HEK293 (cell line): ENCODE results near the gene GMDS.

ENCODE experiments used
- CTCF ChIA-PET: fragments of 350-600 bp; formaldehyde crosslinking; extraction: SDS; loops from one replicate; lab custom pipeline; 2021; ENCODE audit warnings: antibody characterized with exemption; lab: Yijun Ruan, JAX
- POLR2A ChIA-PET: fragments of 300-600 bp; formaldehyde crosslinking; extraction: SDS; loops from one replicate; lab custom pipeline; 2020; ENCODE audit warnings: antibody characterized with exemption, inconsistent platforms; lab: Yijun Ruan, JAX
- H3K27ac ChIP-seq: fragments of 200-500 bp; sonication (Bioruptor generic); 2 replicates; pipeline ENCODE4 v1.5.1; 2014; ENCODE audit warnings: low read depth, low read length, control low read depth, inconsistent platforms; ENCODE audit errors: extremely low read depth
- H3K36me3 ChIP-seq, 2 experiments: fragments of 200-500 bp in 1 of 2; sonication (Bioruptor generic) in 1 of 2; 1 replicate in 1 of 2; 2 replicates in 1 of 2; pipeline ENCODE4 v1.5.1; 2014 to 2017; ENCODE audit warnings: inconsistent platforms in 2 of 2, low read length in 2 of 2; ENCODE audit not compliant: control insufficient read depth in 2 of 2, insufficient read depth in 1 of 2
- H3K4me1 ChIP-seq: fragments of 200-500 bp; sonication (Bioruptor generic); 2 replicates; pipeline ENCODE4 v1.5.1; 2014; ENCODE audit warnings: mild to moderate bottlenecking, low read length, inconsistent platforms; ENCODE audit not compliant: control insufficient read depth, insufficient read depth
- H3K4me3 ChIP-seq: 2 replicates; pipeline ENCODE4 v1.5.1; 2011; ENCODE audit warnings: low read depth, mild to moderate bottlenecking, control low read depth, low read length, moderate library complexity
- H3K9me3 ChIP-seq: fragments of 200-500 bp; sonication (Bioruptor generic); 2 replicates; pipeline ENCODE4 v1.5.1; 2014; ENCODE audit warnings: low read depth, low read length, inconsistent platforms; ENCODE audit not compliant: control insufficient read depth, insufficient read depth
- ATF2 ChIP-seq: fragments of 450-650 bp; formaldehyde crosslinking; IDR thresholded peaks from 2 replicates; pipeline ENCODE4 v1.5.1; 2016; ENCODE audit warnings: missing biosample characterization, missing genetic modification characterization, low read depth
- KLF1 ChIP-seq: fragments of 450-650 bp; formaldehyde crosslinking; IDR thresholded peaks from 2 replicates; pipeline ENCODE4 v1.5.1; 2016; ENCODE audit warnings: missing biosample characterization, missing genetic modification characterization
- KLF10 ChIP-seq: fragments of 450-650 bp; IDR thresholded peaks from 2 replicates; pipeline ENCODE4 v1.5.1; 2018; ENCODE audit warnings: missing biosample characterization, mild to moderate bottlenecking, missing genetic modification characterization
- KLF7 ChIP-seq: fragments of 450-650 bp; formaldehyde crosslinking; IDR thresholded peaks from 2 replicates; pipeline ENCODE4 v1.5.1; 2016; ENCODE audit warnings: missing biosample characterization, missing genetic modification characterization, borderline replicate concordance
- MEIS1 ChIP-seq: sonication (generic); formaldehyde crosslinking; IDR thresholded peaks from 2 replicates; pipeline ENCODE4 v1.8.1; 2022; ENCODE audit warnings: missing genetic modification reagents, mild to moderate bottlenecking, borderline replicate concordance
- SP2 ChIP-seq: fragments of 450-650 bp; formaldehyde crosslinking; IDR thresholded peaks from 2 replicates; pipeline ENCODE4 v1.5.1; 2016; ENCODE audit warnings: missing biosample characterization, missing genetic modification characterization
- SP3 ChIP-seq: fragments of 450-650 bp; formaldehyde crosslinking; IDR thresholded peaks from 2 replicates; pipeline ENCODE4 v1.5.1; 2016; ENCODE audit warnings: missing biosample characterization, missing genetic modification characterization
- ZBTB17 ChIP-seq: fragments of 450-650 bp; formaldehyde crosslinking; IDR thresholded peaks from 2 replicates; pipeline ENCODE4 v1.5.1; 2016; ENCODE audit warnings: missing biosample characterization, missing genetic modification characterization
- ZBTB6 ChIP-seq: fragments of 450-650 bp; formaldehyde crosslinking; IDR thresholded peaks from 2 replicates; pipeline ENCODE4 v1.5.1; 2017; ENCODE audit warnings: missing biosample characterization, missing genetic modification characterization
- ZNF138 ChIP-seq: fragments of 450-650 bp; formaldehyde crosslinking; IDR thresholded peaks from 2 replicates; pipeline ENCODE4 v1.5.1; 2016; ENCODE audit warnings: missing biosample characterization, missing genetic modification characterization, borderline replicate concordance
- ZNF366 ChIP-seq: fragments of 450-650 bp; formaldehyde crosslinking; conservative IDR thresholded peaks from 2 replicates; pipeline ENCODE4 v1.5.1; 2016; ENCODE audit warnings: missing biosample characterization, missing genetic modification characterization
- ZNF416 ChIP-seq: fragments of 450-650 bp; formaldehyde crosslinking; IDR thresholded peaks from 2 replicates; pipeline ENCODE4 v1.5.1; 2016; ENCODE audit warnings: missing biosample characterization, missing genetic modification characterization
- ZNF423 ChIP-seq: fragments of 450-650 bp; formaldehyde crosslinking; IDR thresholded peaks from 2 replicates; pipeline ENCODE4 v1.5.1; 2016; ENCODE audit warnings: missing biosample characterization, missing genetic modification characterization
- ZNF580 ChIP-seq: fragments of 450-650 bp; formaldehyde crosslinking; IDR thresholded peaks from 2 replicates; pipeline ENCODE4 v1.5.1; 2016; ENCODE audit warnings: missing biosample characterization, missing genetic modification characterization
- ZNF624 ChIP-seq: fragments of 450-650 bp; formaldehyde crosslinking; IDR thresholded peaks from 2 replicates; pipeline ENCODE4 v1.5.1; 2017; ENCODE audit warnings: missing biosample characterization, missing genetic modification characterization
- ZNF626 ChIP-seq: fragments of 450-650 bp; sonication (Bioruptor Pico); formaldehyde crosslinking; IDR thresholded peaks from 2 replicates; pipeline ENCODE4 v1.5.1; 2018; ENCODE audit warnings: missing biosample characterization, missing genetic modification characterization, inconsistent platforms
- ZNF692 ChIP-seq: fragments of 450-650 bp; formaldehyde crosslinking; IDR thresholded peaks from 2 replicates; pipeline ENCODE4 v1.5.1; 2016; ENCODE audit warnings: missing biosample characterization, missing genetic modification characterization
- ZSCAN18 ChIP-seq: fragments of 450-650 bp; formaldehyde crosslinking; IDR thresholded peaks from 2 replicates; pipeline ENCODE4 v1.5.1; 2016; ENCODE audit warnings: missing biosample characterization, missing genetic modification characterization
- TF ChIP-seq, protein P1 (sequence below): fragments of 450-650 bp; formaldehyde crosslinking; IDR thresholded peaks from 2 replicates; pipeline ENCODE4 v1.5.0; 2017; ENCODE audit warnings: missing biosample characterization, missing genetic modification characterization, borderline replicate concordance

The GMDS gene

GRCh38 chr6:1724616-1725015 lies 520.8 kb downstream of the GMDS start:
- POLR2A ChIA-PET, result no interaction called here
- Histone ChIP-seq H3K27ac (no peak overlapping the region), H3K36me3 (no peaks in the 10 kb centered on the region), H3K9me3 (no peaks in the 10 kb centered on the region), H3K4me3 (no peak overlapping the region), H3K4me1 (peaks cover 24% of the 10 kb centered on the region)
- CTCF ChIA-PET, result interaction anchor here (0.6 kb wide), 1 partner anchor 30 kb away, joined by 3 read pairs; no protein-coding TSS in a partner anchor
- TF ChIP-seq KLF1 (tag by site-specific recombination) (peak; percentile 91), ZNF138 (tag by site-specific recombination) (no peak), ATF2 (tag by site-specific recombination) (no peak), ZNF692 (no peak), KLF7 (peak; percentile 78; the same call in 1 of the 2 replicates), ZBTB17 (tag by site-specific recombination) (peak; percentile 64)
- TF ChIP-seq, all 188 proteins: peak for 3

GRCh38 chr6:1724124-1724523 lies 521.3 kb downstream of the GMDS start:
- Histone ChIP-seq H3K4me1 (peaks cover 24% of the 10 kb centered on the region), H3K9me3 (no peaks in the 10 kb centered on the region), H3K27ac (no peak overlapping the region; the same call in 1 of the 2 replicates), H3K4me3 (no peak overlapping the region), H3K36me3 (no peaks in the 10 kb centered on the region)
- POLR2A ChIA-PET, result no interaction called here
- CTCF ChIA-PET, result interaction anchor here (0.6 kb wide), 2 partner anchors 29 to 201 kb away, joined by 3 read pairs; no protein-coding TSS in a partner anchor
- TF ChIP-seq ZSCAN18 (tag by site-specific recombination) (no peak), SP2 (no peak)

GRCh38 chr6:1722801-1723200 lies 522.6 kb downstream of the GMDS start:
- peaks cover 24% of the 10 kb centered on the region for H3K4me1 ChIP-seq
- no peaks in the 10 kb centered on the region for H3K9me3 ChIP-seq
- H3K27ac ChIP-seq, result no peak overlapping the region
- ChIA-PET POLR2A (no interaction called here), CTCF (interaction anchor here (0.6 to 1.2 kb wide), 2 partner anchors 125 to 912 kb away, joined by 3 to 4 read pairs; no protein-coding TSS in a partner anchor)
- H3K36me3 ChIP-seq, result no peaks in the 10 kb centered on the region
- TF ChIP-seq ZBTB6 (tag by site-specific recombination) (peak; percentile 63; the same call in 1 of the 2 replicates), ZNF416 (tag by site-specific recombination) (no peak)
- H3K4me3 ChIP-seq, result no peak overlapping the region

GRCh38 chr6:1720620-1721322 lies 524.6 kb downstream of the GMDS start:
- H3K4me1 ChIP-seq, result peaks cover 24% of the 10 kb centered on the region
- POLR2A ChIA-PET, result no interaction called here
- CTCF ChIA-PET, result interaction anchor here (0.7 to 0.9 kb wide), 2 partner anchors 17 to 69 kb away, joined by 3 to 4 read pairs; no protein-coding TSS in a partner anchor
- TF ChIP-seq ZNF580 (tag by site-specific recombination) (no peak), KLF10 (tag by site-specific recombination) (no peak), ZNF366 (tag by site-specific recombination) (no peak), MEIS1 (CRISPR knock-in tag) (no peak), ZNF423 (tag by site-specific recombination) (no peak), SP3 (no peak), ZNF624 (tag by site-specific recombination) (no peak), ZNF626 (tag by site-specific recombination) (no peak)
- TF ChIP-seq, protein P1, sequence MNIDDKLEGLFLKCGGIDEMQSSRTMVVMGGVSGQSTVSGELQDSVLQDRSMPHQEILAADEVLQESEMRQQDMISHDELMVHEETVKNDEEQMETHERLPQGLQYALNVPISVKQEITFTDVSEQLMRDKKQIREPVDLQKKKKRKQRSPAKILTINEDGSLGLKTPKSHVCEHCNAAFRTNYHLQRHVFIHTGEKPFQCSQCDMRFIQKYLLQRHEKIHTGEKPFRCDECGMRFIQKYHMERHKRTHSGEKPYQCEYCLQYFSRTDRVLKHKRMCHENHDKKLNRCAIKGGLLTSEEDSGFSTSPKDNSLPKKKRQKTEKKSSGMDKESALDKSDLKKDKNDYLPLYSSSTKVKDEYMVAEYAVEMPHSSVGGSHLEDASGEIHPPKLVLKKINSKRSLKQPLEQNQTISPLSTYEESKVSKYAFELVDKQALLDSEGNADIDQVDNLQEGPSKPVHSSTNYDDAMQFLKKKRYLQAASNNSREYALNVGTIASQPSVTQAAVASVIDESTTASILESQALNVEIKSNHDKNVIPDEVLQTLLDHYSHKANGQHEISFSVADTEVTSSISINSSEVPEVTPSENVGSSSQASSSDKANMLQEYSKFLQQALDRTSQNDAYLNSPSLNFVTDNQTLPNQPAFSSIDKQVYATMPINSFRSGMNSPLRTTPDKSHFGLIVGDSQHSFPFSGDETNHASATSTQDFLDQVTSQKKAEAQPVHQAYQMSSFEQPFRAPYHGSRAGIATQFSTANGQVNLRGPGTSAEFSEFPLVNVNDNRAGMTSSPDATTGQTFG, result no peak

More at GRCh38 chr6:1720620-1721322, 524.6 kb downstream of the GMDS start:
- Histone ChIP-seq H3K36me3 (no peaks in the 10 kb centered on the region), H3K4me3 (no peak overlapping the region), H3K27ac (peak overlapping the region; percentile 45), H3K9me3 (no peaks in the 10 kb centered on the region)
